ENCODE results near the gene TLR3.

DNA sequence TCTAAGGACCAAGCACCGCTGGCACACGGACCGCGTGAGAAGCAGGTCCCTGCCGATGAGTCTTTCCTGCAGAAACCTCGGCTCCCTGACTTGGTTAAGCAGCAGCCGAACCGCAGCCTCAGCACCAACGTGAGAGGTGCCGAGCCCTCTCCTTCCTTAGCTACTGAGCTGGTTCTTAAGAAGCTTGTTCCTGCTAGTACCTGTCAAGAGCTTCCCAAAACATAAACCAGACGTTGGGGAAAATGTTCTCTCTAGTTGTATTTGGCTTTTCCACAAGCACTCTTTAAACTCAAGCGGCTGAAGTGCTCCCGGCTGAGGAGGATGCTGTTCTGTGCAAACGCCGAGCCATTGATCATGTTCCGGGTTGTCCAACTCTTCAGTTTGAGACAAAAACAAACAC is 29.3 kb upstream of the TLR3 start:
- TF ChIP-seq CTCF (IDR thresholded peaks at IDR 0.05; ENCODE audit: insufficient read depth, low read length, poor library complexity, severe bottlenecking), result no peak
- TF ChIP-seq EZH2phosphoT487 (conservative IDR thresholded peaks at IDR 0.05; ENCODE audit: low read length), result no peak
